Activated T-helper 1 cell treated with Interleukin-2 at 50 U/mL for 16 hours (primary cell): ENCODE data around the gene MON1A.
"Not testable (repeated sequence)": the region's sequence is repeated elsewhere in the genome, so short reads cannot be mapped to it uniquely, and the experiment has no call there.

Source experiments
- DNase-seq: peaks from one replicate; pipeline ENCODE4 v3.0.0-alpha.2; 2020; ENCODE audit warnings: low read depth

Gene MON1A, protein sequence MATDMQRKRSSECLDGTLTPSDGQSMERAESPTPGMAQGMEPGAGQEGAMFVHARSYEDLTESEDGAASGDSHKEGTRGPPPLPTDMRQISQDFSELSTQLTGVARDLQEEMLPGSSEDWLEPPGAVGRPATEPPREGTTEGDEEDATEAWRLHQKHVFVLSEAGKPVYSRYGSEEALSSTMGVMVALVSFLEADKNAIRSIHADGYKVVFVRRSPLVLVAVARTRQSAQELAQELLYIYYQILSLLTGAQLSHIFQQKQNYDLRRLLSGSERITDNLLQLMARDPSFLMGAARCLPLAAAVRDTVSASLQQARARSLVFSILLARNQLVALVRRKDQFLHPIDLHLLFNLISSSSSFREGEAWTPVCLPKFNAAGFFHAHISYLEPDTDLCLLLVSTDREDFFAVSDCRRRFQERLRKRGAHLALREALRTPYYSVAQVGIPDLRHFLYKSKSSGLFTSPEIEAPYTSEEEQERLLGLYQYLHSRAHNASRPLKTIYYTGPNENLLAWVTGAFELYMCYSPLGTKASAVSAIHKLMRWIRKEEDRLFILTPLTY

DNA sequence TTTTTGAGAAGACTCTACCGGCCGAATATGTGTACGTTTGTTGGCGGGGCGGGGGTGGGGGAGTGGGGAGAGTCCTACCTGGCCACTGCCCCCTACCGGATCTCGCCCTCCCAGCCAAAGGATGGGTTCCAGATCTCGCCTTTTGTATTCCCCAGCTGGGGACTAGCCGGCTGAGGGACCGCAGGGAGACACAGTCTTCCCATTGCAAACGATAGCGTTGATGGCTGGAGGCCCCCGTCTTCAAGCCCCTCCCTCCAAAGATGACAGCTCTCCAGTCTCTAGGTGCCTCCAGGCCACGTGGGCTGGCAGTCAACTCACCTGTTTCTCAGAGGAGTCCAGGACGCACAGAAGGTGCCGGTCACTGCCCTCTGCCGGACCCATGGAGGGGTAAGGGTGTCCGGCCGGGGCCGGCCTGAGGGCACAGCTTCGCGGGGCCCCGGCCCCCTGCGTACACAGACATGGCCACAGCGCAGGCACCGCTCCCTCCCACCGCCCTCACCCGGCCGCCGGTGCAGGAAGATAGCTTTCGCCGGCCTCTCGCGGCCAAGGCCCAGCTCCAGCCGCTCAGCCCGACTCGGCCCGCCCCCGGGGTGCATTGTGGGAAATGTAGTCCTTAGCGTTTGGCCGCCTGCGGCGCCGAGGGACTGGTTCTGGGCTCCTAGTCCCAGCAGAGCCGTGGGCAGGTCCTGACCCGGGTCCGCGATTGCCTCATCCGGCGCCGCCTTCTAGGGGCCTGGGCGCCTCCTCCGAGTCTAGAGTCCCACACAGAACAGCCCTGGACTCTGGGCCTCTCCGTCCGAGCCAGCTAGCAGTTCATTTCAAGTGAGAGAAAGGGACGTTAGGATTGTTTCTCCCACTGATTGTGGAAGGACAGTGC lies at the start of gene MON1A:
Gene MON1A, minus strand, starts transcription at position 521 of the 877 bp plus-strand sequence. CDS start 16,465 bp downstream, outside the sequence.
- DNase-seq: peak; percentile 72

DNA sequence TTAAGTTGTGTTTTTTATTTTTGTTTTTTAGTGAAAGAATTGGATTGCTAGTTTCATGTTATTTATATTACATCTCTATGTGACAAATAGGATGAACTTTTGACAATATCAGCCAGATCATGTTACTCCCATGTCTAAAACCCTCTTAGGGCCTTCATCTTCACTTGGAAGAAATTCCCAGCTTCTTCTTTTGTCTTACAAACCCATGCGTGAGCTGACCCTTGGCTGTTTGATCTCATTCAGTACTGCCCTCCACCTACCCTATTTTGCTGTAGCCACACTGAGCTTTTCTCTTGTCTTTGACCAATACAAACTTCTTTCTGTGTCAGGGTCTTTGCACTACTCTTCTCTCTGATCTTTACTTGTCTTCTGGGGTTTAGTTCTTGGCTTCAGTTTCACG lies 47.3 kb upstream of the MON1A start:
- no peak for DNase-seq

DNA sequence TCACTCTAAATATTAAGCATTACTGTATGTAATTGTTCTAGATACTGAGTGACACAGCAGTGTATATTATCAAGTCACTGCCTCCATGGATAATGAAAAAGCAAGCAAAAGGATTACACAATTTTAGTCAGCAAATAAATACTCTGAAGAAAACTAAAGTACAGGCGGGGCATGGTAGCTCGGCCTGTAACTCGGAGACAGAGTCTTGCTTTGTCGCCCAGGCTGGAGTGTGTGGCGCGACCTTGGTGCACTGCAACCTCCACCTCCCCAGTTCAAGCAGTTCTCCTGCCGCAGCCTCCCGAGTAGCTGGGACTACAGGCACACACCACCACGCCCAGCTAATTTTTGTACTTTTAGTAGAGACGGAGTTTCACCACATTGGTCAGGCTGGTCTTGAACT lies 43.0 kb upstream of the MON1A start:
- no peak for DNase-seq

DNA sequence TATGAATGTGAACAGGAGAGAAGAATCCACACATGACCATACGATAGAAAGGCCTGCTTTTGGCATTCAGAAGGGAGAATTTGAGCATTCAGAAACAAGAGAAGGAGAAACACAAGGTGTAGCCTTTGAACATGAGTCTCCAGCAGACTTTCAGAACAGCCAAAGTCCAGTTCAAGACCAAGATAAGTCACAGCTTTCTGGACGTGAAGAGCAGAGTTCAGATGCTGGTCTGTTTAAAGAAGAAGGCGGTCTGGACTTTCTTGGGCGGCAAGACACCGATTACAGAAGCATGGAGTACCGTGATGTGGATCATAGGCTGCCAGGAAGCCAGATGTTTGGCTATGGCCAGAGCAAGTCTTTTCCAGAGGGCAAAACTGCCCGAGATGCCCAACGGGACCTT lies 38.7 kb upstream of the MON1A start:
- no peak for DNase-seq

DNA sequence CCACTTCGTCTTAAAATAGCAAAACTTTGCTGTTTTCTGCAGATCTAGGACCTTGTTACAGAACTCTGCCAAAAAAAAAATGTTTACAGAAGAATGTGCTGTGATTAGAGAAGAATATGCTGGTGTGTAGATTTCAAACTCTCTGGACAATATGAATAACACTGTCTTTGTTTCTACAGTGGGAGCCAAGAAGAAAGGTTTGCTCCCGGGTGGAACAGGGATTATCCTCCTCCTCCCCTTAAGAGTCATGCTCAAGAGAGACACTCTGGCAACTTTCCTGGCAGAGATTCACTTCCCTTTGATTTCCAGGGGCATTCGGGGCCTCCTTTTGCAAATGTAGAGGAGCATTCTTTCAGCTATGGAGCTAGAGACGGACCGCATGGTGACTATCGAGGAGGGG lies 37.7 kb upstream of the MON1A start:
- no peak for DNase-seq

DNA sequence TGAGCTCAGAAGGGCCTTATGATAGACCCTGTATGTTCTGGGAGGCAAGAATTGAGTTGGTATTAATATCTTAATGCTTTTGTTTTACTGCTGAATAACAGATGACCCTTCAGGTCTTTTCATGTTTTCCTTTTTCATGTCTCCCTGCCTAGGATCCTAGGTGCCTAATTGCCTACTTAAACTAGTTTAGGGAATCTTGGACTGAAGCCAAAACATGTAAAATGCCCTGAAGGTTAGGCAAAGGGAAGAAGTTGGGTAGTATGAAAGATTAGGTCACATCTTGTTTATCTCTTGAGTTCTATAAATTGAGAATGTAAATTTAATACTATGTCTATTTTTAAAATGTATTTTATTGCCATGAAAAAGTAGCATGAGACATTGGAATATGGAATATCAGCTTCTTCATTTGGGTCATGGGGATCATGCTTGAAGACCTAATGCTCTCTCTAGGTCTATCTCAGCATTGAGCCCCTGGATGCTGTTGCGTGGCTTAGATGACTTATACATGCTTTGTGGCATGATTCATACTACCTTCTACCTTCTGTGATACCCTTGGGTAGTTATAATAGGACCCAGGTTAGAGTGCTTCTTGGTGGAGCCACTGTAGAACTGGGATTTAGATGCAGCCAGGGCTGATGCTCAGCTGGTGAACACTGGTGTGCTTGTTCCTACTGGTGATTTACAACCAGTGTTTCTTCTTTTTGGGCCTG lies 36.8 kb upstream of the MON1A start:
- DNase-seq: no peak

DNA sequence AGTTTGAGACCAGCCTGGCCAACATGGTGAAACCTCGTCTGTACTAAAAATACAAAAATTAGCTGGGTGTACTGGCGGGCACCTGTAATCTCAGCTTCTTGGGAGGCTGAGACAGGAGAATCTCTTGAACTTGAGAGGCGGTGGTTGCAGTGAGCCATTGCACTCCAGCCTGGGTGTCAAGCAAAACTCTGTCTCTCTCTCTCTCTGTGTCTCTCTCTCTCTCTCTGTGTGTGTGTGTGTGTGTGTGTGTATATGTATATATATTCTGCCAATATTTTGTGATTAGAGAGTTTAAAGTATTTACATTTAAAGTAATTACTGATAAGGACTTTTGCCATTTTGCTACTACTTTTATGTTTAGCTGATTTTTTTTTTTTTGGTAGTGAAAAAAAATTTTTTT lies 26.0 kb upstream of the MON1A start:
- no peak for DNase-seq

DNA sequence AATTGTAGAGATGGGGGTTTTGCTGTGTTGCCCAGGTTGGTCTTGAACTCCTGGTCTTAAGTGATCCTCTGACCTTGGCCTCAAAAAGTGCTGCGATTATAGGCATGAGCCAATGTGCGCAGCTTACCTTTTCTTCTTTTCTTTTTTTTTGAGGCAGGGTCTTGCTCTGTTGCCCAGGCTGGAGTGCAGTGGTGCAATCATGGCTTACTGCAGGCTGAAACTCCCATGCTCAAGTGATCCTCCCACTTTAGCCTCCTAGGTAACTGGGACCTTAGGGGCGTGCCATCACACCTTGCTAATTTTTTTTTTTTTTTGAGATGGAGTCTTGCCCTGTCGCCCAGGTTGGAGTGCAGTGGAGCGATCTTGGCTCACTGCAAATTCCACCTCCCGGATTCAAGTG lies 23.3 kb upstream of the MON1A start:
- DNase-seq: no peak

DNA sequence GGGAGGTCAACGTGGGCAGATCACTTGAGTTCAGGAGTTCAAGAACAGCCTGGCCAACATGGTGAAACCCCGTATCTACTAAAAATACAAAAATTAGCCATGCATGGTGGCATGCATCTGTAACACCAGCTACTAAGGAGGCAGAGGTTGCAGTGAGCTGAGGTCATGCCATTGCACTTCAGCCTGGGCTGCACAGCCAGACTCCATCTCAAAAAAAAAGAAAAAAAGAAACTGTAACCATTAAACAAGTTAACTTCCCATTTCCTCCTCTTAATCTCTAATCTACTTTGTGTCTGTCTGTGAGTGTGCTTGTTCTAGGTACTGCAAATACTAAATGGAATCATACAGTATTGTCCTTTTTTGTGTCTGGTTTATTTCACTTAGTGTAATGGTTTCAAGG lies 13.0 kb upstream of the MON1A start:
- no peak for DNase-seq

DNA sequence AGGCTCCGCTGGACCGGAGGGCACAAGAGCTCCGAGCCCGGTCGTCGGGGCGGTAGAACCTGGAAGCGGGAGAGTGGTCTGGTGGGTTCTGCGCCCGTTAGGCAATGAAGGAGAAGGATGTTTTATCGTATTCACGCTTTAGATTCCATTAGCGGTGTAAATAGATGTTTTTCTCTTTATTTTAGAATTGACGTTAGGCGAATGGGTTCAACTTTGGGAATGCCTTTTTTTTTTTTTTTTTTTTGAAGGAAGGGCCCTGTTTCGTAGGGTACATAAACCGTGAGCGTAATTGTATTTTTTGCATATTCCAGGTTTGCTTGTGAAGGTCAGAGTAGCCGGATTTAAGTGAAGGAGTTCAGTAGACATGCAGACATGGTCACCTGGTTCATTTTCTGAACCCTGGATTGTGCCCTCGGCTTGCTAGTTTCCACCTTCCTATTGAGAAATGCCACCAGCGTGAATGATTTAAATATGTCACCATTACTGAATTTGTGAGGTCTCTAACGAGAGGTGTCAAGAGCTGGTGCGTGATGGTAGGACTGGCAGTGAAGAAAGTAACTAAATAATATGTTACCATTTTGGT lies 11.1 kb upstream of the MON1A start:
- no peak for DNase-seq

DNA sequence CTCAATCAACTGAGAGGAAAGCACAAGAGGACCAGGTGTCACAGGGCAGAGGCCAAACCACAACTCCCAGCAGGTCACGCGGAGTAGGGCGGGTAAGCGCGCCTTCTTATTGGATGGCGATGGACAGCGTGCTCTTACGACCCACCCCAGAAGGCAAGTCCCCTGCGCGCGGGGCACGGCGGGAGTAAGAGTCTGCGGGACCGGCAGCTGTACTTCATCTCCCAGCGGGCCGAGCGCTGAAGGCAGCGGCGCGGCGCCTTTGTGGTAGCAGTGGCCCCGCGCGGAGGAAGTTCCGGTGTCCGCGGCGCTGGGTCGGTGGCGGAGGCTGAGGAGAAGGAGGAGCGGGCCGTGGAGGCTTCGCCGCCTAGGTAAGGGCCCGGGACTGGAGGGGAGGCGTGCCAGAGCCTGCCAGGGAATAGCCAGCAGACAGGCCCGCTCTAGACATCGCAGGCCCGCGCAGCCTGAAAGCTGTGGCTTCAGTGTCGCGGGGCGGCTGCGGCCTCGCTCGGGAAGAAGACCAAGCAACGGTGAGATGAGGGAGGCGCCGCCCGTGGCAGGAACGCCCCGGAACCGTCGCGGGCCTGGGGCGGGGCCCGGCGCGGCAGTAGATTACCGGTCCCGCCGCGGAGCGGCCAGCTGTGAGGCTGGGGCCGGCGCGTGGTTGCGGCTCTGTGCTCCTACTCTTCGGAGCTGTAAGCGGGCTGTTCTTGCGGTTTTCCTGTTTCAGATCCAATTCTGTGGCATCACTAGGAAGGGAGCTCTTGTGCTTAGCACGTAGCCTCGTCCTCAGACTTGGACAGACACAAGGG lies 10.5 kb upstream of the MON1A start, which contains the start of gene RBM6:
Gene RBM6, plus strand, starts transcription at position 293 of the 809 bp plus-strand sequence. CDS start 22,492 bp downstream, outside the sequence.
- DNase-seq: peak; percentile 88

DNA sequence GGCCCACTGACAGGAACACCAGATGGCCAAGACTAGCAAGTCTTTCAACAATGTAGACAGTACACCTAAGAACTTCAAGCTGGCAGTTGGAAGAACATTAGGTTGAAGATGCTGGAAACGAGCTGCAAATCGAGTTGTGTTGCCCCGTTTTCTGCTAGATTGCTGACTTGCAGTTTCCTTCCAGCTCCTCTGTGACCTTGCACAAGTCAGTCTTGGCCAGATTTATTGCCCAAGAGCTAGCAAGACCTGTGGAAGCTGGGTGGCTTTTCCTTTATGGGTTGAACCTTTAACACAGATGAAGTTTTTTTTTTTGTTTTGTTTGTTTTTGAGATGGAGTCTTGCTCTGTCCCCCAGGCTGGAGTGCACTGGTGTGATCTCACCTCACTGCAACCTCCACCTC lies 7.5 kb upstream of the MON1A start:
- no peak for DNase-seq

DNA sequence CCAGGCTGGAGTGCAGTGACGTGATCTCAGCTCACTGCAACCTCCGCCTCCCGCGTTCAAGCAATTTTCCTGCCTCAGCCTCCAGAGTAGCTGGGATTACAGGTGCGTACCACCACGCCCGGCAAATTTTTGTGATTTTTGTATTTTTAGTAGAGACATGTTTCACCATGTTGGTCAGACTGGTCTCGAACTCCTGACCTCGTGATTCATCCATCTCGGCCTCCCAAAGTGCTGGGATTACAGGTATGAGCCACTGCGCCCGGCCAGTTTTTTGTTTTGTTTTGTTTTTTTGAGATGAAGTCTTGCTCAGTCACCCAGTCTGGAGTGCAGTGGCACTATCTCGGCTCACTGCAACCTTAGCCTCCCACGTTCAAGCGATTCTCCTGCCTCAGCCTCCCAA lies 2.7 kb upstream of the MON1A start:
- DNase-seq: not testable (repeated sequence)

DNA sequence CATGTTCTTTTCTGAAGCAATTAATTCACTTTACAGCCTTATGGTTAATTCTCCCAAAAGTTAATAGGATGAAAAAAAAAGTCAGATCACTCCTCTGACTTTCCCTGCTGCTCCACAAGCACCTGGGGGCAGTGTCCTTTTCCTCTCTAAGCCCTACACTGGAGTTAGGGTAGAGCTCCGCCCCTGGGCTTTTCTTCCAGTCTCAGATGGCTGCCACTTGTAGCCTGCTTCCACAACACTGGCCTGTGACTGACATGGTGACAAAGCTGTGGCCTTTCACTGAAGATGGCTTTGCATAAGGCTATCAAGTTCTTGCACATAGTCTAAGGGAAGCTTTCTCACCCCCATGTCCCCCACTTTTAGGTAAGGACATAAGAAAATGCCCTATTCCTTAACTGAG lies 1.3 kb upstream of the MON1A start:
- no peak for DNase-seq

DNA sequence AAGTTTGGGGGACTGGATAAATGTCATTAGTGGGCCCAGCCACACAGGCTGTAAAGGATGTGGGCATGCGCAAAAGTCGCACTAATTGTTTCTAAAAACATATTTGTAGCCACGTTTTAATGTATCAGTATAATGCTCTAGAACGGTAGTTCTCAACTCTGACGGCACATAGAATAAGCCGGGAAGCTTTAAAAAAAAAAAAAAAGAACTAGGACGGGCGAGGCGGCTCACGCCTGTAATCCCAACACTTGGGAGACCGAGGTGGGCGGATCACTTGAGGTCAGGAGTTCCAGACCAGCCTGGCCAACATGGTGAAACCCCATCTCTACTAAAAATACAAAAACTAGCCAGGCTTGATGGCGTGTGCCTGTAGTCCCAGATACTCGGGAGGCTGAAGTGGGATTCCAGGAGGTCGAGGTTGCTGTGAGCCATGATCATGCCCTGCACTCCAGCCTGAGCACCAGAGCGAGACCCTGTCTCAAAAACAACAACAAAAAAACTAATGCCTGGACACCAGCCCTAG lies 618 bp upstream of the MON1A start:
- DNase-seq: no peak

DNA sequence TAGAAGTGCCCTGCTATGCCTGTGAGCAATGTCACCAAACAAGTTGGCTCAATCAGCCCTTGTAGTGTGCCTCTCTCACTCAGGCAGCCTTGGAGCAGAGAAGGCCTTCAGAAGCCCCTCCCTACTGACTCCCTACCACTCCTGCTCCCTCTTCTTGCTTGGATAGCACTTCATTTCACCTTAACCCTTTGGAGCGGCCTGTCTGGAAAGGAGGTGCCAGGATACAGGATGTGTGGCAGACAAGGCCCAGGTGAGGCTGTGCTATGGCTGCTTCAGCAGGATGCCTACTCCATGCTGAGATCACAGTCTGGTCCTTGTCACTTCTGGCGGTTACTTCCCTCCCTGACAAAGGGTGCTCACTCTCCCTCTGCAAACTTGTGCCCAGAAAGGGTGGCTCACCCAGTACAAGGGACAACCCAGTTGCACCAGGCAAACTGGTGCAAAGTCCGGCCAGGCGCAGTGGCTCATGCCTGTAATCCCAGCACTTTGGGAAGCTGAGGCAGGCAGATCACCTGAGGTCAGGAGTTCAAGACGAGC lies 1.1 kb downstream of the MON1A start:
- no peak for DNase-seq

DNA sequence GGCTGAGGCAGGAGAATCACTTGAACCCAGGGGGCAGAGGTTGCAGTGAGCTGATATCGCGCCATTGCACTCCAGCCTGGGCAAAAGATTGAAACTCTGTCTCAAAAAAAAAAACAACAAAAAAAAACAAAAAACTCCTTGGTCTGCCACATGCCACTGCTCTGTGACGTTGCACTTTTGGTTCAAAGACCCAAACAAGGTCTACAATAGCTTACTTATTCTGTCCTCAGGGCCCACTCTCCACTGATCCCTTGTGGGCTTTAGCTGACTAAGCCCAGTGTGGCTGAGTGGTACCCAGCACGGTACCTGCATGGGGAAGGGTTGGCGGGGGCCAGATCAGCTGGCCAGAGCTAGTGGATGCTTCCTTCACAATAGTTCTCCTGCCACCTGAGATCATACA lies 1.8 kb downstream of the MON1A start:
- no peak for DNase-seq

DNA sequence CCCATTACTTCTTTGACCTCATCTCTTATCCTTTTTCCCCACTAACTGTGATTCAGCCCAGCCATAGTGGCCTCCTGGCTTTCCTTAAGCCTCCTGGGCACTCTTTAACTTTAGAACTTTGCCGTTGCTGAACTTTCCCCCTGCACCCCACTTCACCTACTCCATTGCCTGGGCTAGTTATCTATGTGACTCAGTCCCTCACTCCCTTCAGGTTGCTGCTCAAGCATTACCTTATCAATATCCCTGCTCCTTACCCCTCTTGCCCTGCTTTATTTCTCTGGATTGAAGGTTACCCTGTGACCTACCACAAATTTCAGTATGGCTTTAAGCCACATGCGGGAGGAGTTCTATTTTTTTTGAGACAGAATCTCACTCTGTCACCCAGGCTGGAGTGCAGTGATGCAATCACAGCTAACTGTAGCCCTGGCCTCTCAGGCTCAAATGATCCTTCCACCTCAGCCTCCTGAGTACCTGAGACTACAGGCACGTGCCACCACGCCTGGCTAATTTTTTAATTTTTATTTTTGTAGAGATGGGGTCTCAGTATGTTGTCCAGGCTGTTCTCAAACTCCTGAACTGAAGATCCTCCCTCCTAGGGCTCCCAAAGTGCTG lies 3.4 kb downstream of the MON1A start:
- no peak for DNase-seq

DNA sequence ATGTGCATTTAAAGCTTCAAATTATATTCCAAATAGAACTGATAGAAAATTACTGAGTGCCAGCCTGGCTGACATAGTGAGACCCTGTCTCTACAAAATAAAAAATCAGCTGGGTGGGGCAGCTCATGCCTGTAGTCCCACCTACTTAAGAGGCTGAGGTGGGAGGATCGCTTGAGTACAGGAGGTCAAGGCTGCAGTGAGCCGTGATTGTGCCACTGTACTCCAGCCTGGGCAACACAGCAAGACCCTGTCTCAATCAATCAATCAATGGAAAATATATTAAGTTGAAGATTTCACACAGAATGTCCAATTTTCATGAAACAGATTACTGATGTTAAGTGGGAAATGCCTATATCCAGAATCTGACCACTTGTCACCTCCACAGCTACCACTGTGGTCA lies 4.1 kb downstream of the MON1A start:
- DNase-seq: no peak

DNA sequence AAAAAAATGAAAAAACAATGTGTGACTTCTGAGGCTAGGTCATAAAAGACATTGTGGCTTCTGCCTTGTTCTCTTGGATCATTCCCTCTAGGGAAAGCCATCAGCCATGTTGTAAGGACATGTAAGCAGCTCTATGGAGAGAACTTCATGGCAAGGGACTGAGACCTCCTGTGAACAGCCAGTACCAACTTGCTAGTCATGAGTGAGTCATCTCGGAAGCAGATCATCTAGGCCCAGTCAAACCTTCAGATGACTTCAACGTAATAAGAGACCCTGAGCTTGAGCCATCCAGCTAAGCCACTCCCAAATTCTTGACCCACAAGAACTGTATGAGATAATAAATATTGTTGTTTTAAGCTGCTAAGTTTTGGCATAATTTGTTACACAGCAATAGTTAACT lies 4.9 kb downstream of the MON1A start:
- no peak for DNase-seq
